ENCODE data around the gene RNF41. TPM values are rescaled to one million over a fixed set of nuclear protein-coding genes. Genes with fewer than 3 reads are reported as not detected.
A peak's percentile ranks its signal among the peaks of the same experiment; 100 is the strongest.

Gene RNF41
- total and polyA plus RNA-seq, 2 of the 13 experiments (the other 11 are each of a cell fraction or from before 2014, with no cell fraction given) = 27.1 to 39.4 TPM

DNA sequence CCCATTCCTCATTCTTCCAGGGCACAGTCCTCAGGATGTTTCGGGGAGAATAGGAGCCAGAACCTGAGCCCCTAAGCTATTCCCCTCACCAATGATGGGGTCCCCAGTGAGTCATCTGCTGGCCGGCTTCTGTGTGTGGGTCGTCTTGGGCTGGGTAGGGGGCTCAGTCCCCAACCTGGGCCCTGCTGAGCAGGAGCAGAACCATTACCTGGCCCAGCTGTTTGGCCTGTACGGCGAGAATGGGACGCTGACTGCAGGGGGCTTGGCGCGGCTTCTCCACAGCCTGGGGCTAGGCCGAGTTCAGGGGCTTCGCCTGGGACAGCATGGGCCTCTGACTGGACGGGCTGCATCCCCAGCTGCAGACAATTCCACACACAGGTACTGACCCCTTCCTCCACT, 9.5 kb upstream of the RNF41 start:
- intact Hi-C loops (cut with micrococcal nuclease; ENCODE audit: unreplicated experiment) (no loop called here), in situ Hi-C loops (cut with HindIII; ENCODE audit: extremely low pct_ligation_motif_present, low pct_unique_long_range_greater_than_20kb) (no loop called here)
- Histone ChIP-seq H3K4me1 (ENCODE audit: insufficient read depth, low read length) (peaks cover 34% of the 10 kb centered on the region), H3K79me2 (ENCODE audit: insufficient read depth, low read length) (peaks cover 24% of the 10 kb centered on the region), H3K4me3 (replicated peaks in 1 of 3; ENCODE audit: insufficient read depth in 1 of 3, low read depth in 2 of 3, low read length in 3 of 3) (peak overlapping the region; percentile 62 to 86 (median 78)), H3K4me2 (ENCODE audit: low read depth, low read length) (peak overlapping the region; percentile 94), H3K36me3 (replicated peaks in 1 of 2; ENCODE audit: control insufficient read depth in 1 of 2, insufficient read depth in 2 of 2, low read length in 2 of 2) (peaks cover 0 to 8% of the 10 kb centered on the region in 2 experiments; a peak in 2 of 5 replicates), H3K9ac (ENCODE audit: insufficient read depth, low read depth, low read length) (peak overlapping the region; percentile 87), H3K9me3 (ENCODE audit: low read length) (no peaks in the 10 kb centered on the region), H3K27ac (ENCODE audit: extremely low read length, insufficient read depth, low read length) (peak overlapping the region; percentile 99), H2AFZ (ENCODE audit: low read length) (peak overlapping the region; percentile 2), H3K27me3 (ENCODE audit: control insufficient read depth in 1 of 2, insufficient read depth in 2 of 2, low read length in 2 of 2) (no peaks in the 10 kb centered on the region), H4K20me1 (ENCODE audit: insufficient read depth, low read length) (no peaks in the 10 kb centered on the region)
- ATAC-seq (peak; percentile 16), DNase-seq (ENCODE audit: low spot score) (no peak), FAIRE-seq (no peak)
- BruUV-seq (replicated peaks) = TSS peak; percentile 76
- ChIA-PET CTCF (ENCODE audit: low intra/inter-chr PET ratio, low total read pairs) (interaction anchor here (1.4 kb wide), 1 partner anchor 35 kb away, joined by 3 read pairs; the partner anchor contains the start of gene COQ10A), POLR2A (interaction anchor here (0.6 to 5.8 kb wide), 18 partner anchors 9 to 229 kb away, joined by 3 to 96 read pairs (median 5); partner anchors contain the start of genes ANKRD52, CNPY2, COQ10A and ESYT1)
- 39% methylated on average over 2 of the region's 11 CpGs for WGBS (ENCODE audit: low lambda C conversion rate)
- TF ChIP-seq, protein P1, sequence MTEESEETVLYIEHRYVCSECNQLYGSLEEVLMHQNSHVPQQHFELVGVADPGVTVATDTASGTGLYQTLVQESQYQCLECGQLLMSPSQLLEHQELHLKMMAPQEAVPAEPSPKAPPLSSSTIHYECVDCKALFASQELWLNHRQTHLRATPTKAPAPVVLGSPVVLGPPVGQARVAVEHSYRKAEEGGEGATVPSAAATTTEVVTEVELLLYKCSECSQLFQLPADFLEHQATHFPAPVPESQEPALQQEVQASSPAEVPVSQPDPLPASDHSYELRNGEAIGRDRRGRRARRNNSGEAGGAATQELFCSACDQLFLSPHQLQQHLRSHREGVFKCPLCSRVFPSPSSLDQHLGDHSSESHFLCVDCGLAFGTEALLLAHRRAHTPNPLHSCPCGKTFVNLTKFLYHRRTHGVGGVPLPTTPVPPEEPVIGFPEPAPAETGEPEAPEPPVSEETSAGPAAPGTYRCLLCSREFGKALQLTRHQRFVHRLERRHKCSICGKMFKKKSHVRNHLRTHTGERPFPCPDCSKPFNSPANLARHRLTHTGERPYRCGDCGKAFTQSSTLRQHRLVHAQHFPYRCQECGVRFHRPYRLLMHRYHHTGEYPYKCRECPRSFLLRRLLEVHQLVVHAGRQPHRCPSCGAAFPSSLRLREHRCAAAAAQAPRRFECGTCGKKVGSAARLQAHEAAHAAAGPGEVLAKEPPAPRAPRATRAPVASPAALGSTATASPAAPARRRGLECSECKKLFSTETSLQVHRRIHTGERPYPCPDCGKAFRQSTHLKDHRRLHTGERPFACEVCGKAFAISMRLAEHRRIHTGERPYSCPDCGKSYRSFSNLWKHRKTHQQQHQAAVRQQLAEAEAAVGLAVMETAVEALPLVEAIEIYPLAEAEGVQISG (CRISPR knock-in tag; IDR thresholded peaks at IDR 0.05) = peak; percentile 2; the same call in 1 of the 2 replicates
- TF ChIP-seq ZSCAN21 (CRISPR knock-in tag; IDR thresholded peaks at IDR 0.05; ENCODE audit: borderline replicate concordance) (0 out of 2 replicates have a peak, but pooled peaks have one; percentile 54), ZNF709 (CRISPR knock-in tag; IDR thresholded peaks at IDR 0.05) (0 out of 2 replicates have a peak, but pooled peaks have one; percentile 26), ZNF674 (CRISPR knock-in tag; IDR thresholded peaks at IDR 0.05; ENCODE audit: low read depth) (no peak), FOXM1 (CRISPR knock-in tag; IDR thresholded peaks at IDR 0.05) (no peak), MEF2D (CRISPR knock-in tag; IDR thresholded peaks at IDR 0.05) (no peak), ERF (CRISPR knock-in tag; IDR thresholded peaks at IDR 0.05) (0 out of 2 replicates have a peak, but pooled peaks have one; percentile 14), ZNF563 (CRISPR knock-in tag; IDR thresholded peaks at IDR 0.05) (peak; percentile 56; the same call in 1 of the 2 replicates), ZNF766 (CRISPR knock-in tag; IDR thresholded peaks at IDR 0.05; ENCODE audit: borderline replicate concordance) (no peak), PTBP1 (IDR thresholded peaks at IDR 0.05; ENCODE audit: low read depth, low read length, poor library complexity, severe bottlenecking) (no peak), ZNF839 (CRISPR knock-in tag; IDR thresholded peaks at IDR 0.05; ENCODE audit: borderline replicate concordance) (0 out of 2 replicates have a peak, but pooled peaks have one; percentile 6), JUND (CRISPR knock-in tag; IDR thresholded peaks at IDR 0.05) (no peak), ZNF446 (CRISPR knock-in tag; IDR thresholded peaks at IDR 0.05) (0 out of 2 replicates have a peak, but pooled peaks have one; percentile 28), AGO2 (optimal IDR thresholded peaks at IDR 0.05; ENCODE audit: low read depth, low read length) (peak; percentile 75)
- TF ChIP-seq, protein P2, sequence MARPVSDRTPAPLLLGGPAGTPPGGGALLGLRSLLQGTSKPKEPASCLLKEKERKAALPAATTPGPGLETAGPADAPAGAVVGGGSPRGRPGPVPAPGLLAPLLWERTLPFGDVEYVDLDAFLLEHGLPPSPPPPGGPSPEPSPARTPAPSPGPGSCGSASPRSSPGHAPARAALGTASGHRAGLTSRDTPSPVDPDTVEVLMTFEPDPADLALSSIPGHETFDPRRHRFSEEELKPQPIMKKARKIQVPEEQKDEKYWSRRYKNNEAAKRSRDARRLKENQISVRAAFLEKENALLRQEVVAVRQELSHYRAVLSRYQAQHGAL (CRISPR knock-in tag; IDR thresholded peaks at IDR 0.05; ENCODE audit: not compliant biosample characterization) = no peak
- TF ChIP-seq, protein P3, sequence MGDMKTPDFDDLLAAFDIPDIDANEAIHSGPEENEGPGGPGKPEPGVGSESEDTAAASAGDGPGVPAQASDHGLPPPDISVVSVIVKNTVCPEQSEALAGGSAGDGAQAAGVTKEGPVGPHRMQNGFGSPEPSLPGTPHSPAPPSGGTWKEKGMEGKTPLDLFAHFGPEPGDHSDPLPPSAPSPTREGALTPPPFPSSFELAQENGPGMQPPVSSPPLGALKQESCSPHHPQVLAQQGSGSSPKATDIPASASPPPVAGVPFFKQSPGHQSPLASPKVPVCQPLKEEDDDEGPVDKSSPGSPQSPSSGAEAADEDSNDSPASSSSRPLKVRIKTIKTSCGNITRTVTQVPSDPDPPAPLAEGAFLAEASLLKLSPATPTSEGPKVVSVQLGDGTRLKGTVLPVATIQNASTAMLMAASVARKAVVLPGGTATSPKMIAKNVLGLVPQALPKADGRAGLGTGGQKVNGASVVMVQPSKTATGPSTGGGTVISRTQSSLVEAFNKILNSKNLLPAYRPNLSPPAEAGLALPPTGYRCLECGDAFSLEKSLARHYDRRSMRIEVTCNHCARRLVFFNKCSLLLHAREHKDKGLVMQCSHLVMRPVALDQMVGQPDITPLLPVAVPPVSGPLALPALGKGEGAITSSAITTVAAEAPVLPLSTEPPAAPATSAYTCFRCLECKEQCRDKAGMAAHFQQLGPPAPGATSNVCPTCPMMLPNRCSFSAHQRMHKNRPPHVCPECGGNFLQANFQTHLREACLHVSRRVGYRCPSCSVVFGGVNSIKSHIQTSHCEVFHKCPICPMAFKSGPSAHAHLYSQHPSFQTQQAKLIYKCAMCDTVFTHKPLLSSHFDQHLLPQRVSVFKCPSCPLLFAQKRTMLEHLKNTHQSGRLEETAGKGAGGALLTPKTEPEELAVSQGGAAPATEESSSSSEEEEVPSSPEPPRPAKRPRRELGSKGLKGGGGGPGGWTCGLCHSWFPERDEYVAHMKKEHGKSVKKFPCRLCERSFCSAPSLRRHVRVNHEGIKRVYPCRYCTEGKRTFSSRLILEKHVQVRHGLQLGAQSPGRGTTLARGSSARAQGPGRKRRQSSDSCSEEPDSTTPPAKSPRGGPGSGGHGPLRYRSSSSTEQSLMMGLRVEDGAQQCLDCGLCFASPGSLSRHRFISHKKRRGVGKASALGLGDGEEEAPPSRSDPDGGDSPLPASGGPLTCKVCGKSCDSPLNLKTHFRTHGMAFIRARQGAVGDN (CRISPR knock-in tag; IDR thresholded peaks at IDR 0.05) = peak; percentile 64

All from HepG2 (cell line).